ENCODE results near the gene KIF3A.

- TF ChIP-seq, protein P1, sequence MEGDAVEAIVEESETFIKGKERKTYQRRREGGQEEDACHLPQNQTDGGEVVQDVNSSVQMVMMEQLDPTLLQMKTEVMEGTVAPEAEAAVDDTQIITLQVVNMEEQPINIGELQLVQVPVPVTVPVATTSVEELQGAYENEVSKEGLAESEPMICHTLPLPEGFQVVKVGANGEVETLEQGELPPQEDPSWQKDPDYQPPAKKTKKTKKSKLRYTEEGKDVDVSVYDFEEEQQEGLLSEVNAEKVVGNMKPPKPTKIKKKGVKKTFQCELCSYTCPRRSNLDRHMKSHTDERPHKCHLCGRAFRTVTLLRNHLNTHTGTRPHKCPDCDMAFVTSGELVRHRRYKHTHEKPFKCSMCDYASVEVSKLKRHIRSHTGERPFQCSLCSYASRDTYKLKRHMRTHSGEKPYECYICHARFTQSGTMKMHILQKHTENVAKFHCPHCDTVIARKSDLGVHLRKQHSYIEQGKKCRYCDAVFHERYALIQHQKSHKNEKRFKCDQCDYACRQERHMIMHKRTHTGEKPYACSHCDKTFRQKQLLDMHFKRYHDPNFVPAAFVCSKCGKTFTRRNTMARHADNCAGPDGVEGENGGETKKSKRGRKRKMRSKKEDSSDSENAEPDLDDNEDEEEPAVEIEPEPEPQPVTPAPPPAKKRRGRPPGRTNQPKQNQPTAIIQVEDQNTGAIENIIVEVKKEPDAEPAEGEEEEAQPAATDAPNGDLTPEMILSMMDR (IDR thresholded peaks at IDR 0.05; ENCODE audit: low read length): no peak
- TF ChIP-seq EZH2phosphoT487 (IDR thresholded peaks at IDR 0.05; ENCODE audit: low read length): no peak
- no peak for TF ChIP-seq EZH2 (optimal IDR thresholded peaks at IDR 0.05; ENCODE audit: low read depth, low read length)
These were observed 40.1 kb upstream of the KIF3A start, which contains the start of gene SEPTIN8 for GRCh38 chr5:132777209-132778069.

Measured in MM.1S (cell line).